Measurements from ENCODE around the gene ENTPD3.
A peak's percentile ranks its signal among the peaks of the same experiment; 100 is the strongest.

Gene ENTPD3

DNA sequence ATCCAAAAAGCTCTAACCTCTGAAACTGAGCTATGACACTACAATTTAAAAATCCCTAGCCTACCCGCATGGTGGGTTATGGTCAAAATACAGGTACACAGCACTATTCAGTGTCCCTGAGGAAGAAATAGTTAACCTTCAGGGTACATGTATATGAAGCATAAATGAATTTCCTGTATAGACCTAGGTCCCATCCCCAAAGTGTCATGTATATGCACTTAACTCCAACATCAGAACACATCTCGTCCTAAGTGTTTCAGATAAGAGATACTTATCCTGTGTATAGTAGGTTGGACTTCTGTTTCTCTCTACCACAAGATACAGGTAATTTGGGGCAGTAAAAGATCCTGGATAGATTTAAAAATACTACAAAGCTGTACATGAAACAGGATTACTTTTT is 76.6 kb downstream of the ENTPD3 start:
- TF ChIP-seq, protein P1, sequence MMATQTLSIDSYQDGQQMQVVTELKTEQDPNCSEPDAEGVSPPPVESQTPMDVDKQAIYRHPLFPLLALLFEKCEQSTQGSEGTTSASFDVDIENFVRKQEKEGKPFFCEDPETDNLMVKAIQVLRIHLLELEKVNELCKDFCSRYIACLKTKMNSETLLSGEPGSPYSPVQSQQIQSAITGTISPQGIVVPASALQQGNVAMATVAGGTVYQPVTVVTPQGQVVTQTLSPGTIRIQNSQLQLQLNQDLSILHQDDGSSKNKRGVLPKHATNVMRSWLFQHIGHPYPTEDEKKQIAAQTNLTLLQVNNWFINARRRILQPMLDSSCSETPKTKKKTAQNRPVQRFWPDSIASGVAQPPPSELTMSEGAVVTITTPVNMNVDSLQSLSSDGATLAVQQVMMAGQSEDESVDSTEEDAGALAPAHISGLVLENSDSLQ (IDR thresholded peaks at IDR 0.05), result no peak
- no peak for TF ChIP-seq FOXM1 (IDR thresholded peaks at IDR 0.05; ENCODE audit: borderline replicate concordance)
- POLR2A ChIA-PET, result interaction anchor here (1.1 to 1.2 kb wide), 2 partner anchors 13 to 42 kb away, joined by 3 read pairs; partner anchors contain the start of genes ZNF619 and ZNF620
- DNase-seq (ENCODE audit: extremely low spot score), result no peak
- CTCF ChIA-PET, result no interaction called here

DNA sequence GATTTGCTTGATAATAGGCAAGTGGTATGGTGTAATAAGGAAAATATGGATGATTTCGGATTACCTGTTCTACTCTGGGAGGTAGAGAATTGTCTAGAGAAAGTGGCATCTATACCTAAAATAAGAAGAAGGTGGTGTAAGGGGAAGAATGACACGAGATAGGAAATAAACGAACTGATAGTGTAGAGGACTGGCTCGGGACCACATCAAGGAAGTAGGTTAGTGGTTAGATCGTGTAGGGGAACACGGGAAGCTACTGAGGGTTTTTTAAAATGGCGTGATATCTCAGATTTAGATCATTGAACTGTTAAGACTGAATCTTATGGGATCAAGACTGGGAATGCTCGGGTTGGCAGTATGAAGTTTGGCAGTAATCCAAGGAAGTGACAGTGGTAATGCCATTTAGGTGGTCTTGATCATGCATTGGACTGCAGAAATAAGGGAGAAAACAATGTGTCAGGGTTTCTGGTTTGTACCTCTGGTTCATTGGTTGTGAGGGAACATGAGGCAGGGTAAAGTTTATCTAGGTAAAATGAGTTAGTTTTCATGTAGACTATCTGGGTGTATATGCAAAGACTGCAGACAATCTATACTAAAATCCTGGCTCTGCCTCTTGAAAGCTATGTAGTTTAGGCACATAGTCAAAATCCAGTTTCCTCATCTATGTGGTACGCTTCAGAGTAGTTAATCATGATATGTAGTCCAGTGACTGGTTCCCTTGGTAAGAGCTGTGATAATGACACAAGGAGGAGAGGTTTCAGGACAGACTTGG is 77.5 kb downstream of the ENTPD3 start:
- POLR2A ChIA-PET, result interaction anchor here (1.0 to 1.4 kb wide), 3 partner anchors 7 to 12 kb away, joined by 3 to 11 read pairs (median 3); partner anchors contain the start of genes RPL14 and ZNF619
- CTCF ChIA-PET, result no interaction called here
- TF ChIP-seq ELF4 (IDR thresholded peaks at IDR 0.05) (peak; percentile 21; the same call in 1 of the 2 replicates), FOXK2 (IDR thresholded peaks at IDR 0.05) (no peak), ARNT (IDR thresholded peaks at IDR 0.05) (no peak)
- no peak for DNase-seq (ENCODE audit: extremely low spot score)

DNA sequence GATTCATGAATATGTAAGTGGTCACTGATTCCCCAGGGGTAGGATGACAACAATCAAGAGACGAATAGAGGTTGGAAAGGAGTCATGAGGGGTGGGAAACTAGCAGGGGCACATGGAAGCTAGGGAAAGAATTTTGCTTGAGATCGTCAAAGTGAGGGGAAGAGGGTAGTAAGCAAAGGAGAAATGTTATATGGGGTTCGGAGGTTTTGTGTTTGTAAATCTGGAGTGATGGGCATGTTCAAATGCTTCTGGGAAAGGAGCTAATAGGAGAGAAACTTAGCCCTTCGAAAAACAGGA is 78.1 kb downstream of the ENTPD3 start:
- no peak for DNase-seq (ENCODE audit: extremely low spot score)
- TF ChIP-seq CTBP1 (IDR thresholded peaks at IDR 0.05; ENCODE audit: borderline replicate concordance) (no peak), ELF4 (IDR thresholded peaks at IDR 0.05) (peak; percentile 36; the same call in 1 of the 2 replicates), ZNF384 (IDR thresholded peaks at IDR 0.05) (no peak)
- ChIA-PET CTCF (no interaction called here), POLR2A (interaction anchor here (1.0 to 1.4 kb wide), 3 partner anchors 8 to 12 kb away, joined by 3 to 11 read pairs (median 3); partner anchors contain the start of genes RPL14 and ZNF619)

DNA sequence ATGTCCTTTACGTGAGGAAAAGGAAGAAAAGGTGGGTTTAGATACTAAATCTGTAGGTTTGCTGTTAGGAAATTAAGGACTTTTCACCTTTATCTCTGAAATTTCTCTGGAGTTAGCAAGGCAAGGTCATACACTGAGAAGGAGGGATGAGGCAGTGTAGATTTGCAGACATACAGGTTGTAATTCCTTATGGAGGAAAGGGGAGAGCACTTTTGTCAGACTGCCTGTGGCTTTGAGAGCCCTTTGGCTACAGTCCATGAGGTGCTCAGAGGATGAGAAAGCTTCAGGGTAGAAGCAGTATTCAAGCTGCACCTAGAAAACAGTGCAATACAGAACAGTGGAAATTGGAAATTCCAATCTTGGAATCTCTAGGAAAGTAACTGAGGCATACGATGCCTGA is 78.5 kb downstream of the ENTPD3 start:
- ChIA-PET POLR2A (interaction anchor here (1.0 to 1.4 kb wide), 3 partner anchors 8 to 12 kb away, joined by 3 to 11 read pairs (median 3); partner anchors contain the start of genes RPL14 and ZNF619), CTCF (no interaction called here)
- no peak for TF ChIP-seq LEF1 (IDR thresholded peaks at IDR 0.05; ENCODE audit: borderline replicate concordance)
- no peak for TF ChIP-seq ELF4 (IDR thresholded peaks at IDR 0.05)
- TF ChIP-seq TARDBP (IDR thresholded peaks at IDR 0.05), result no peak
- TF ChIP-seq HDGF (IDR thresholded peaks at IDR 0.05; ENCODE audit: borderline replicate concordance), result no peak
- no peak for TF ChIP-seq BHLHE40 (IDR thresholded peaks at IDR 0.05; ENCODE audit: borderline replicate concordance)
- TF ChIP-seq FOXK2 (IDR thresholded peaks at IDR 0.05), result no peak
- no peak for TF ChIP-seq L3MBTL2 (conservative IDR thresholded peaks at IDR 0.05)
- TF ChIP-seq SP1 (IDR thresholded peaks at IDR 0.05), result no peak
- TF ChIP-seq ARNT (IDR thresholded peaks at IDR 0.05), result no peak
- no peak for TF ChIP-seq FOXA1 (IDR thresholded peaks at IDR 0.05)
- no peak for TF ChIP-seq ZNF384 (IDR thresholded peaks at IDR 0.05)
- TF ChIP-seq SUZ12 (IDR thresholded peaks at IDR 0.05), result no peak
- no peak for DNase-seq (ENCODE audit: extremely low spot score)

DNA sequence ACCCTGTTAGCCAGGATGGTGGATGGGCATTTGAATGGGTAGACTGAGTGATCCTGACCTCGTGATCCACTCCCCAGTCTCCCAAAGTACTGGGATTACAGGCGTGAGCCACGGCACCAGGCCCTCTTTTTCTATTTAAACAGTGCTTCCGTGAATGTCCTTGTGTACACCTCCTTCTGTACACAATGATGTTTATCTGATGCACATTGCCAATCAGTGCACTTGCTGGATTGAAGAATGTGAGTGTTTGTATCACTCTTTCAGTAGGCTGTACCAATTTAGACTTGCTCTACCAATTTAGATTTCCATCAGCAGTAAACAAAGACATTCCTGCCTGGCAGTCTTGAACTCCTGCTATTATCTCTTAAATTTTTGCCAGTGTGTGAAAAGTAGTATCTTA is 81.0 kb downstream of the ENTPD3 start:
- DNase-seq (ENCODE audit: extremely low spot score), result no peak
- TF ChIP-seq L3MBTL2 (conservative IDR thresholded peaks at IDR 0.05) (no peak), FOXA1 (IDR thresholded peaks at IDR 0.05) (no peak), BHLHE40 (IDR thresholded peaks at IDR 0.05; ENCODE audit: borderline replicate concordance) (no peak), SP1 (IDR thresholded peaks at IDR 0.05) (no peak)
- POLR2A ChIA-PET, result interaction anchor here (1.0 kb wide), 2 partner anchors 11 to 16 kb away, joined by 3 read pairs; partner anchors contain the start of gene RPL14
- CTCF ChIA-PET, result no interaction called here

DNA sequence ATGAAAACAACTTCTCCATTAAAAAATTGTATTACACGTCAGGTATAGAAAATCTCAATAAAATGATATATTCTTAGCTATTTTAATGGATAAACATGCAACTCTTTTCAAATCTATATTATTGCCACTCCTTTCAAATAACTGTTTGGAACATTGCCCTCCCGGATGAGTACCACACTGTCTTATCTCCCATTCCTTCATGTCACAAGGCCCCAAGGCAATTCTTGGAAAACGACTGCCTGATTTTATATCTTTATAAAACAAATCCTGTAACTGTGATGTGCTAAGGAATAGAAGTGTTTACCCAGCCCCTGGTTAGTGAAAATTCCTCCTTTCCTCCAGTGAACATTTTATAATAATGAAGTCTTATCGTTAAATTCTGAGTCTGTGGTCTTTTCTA is 83.7 kb downstream of the ENTPD3 start:
- no peak for TF ChIP-seq LEF1 (IDR thresholded peaks at IDR 0.05; ENCODE audit: borderline replicate concordance)
- TF ChIP-seq ELF4 (IDR thresholded peaks at IDR 0.05), result no peak
- no peak for TF ChIP-seq SUZ12 (IDR thresholded peaks at IDR 0.05)
- no peak for TF ChIP-seq BHLHE40 (IDR thresholded peaks at IDR 0.05; ENCODE audit: borderline replicate concordance)
- no peak for TF ChIP-seq ZNF384 (IDR thresholded peaks at IDR 0.05)
- TF ChIP-seq FOXA1 (IDR thresholded peaks at IDR 0.05), result no peak
- no peak for TF ChIP-seq HDGF (IDR thresholded peaks at IDR 0.05; ENCODE audit: borderline replicate concordance)
- TF ChIP-seq, protein P1 (IDR thresholded peaks at IDR 0.05), result no peak
- TF ChIP-seq CTBP1 (IDR thresholded peaks at IDR 0.05; ENCODE audit: borderline replicate concordance), result no peak
- no peak for TF ChIP-seq SP1 (IDR thresholded peaks at IDR 0.05)
- TF ChIP-seq ARNT (IDR thresholded peaks at IDR 0.05), result no peak
- no peak for TF ChIP-seq L3MBTL2 (conservative IDR thresholded peaks at IDR 0.05)
- TF ChIP-seq FOXK2 (IDR thresholded peaks at IDR 0.05), result no peak
- no peak for TF ChIP-seq NFRKB (IDR thresholded peaks at IDR 0.05)
- POLR2A ChIA-PET, result interaction anchor here (0.6 to 1.6 kb wide), 3 partner anchors 13 to 35 kb away, joined by 3 to 4 read pairs (median 3); partner anchors contain the start of genes RPL14 and ZNF620
- CTCF ChIA-PET, result no interaction called here
- DNase-seq (ENCODE audit: extremely low spot score), result no peak

DNA sequence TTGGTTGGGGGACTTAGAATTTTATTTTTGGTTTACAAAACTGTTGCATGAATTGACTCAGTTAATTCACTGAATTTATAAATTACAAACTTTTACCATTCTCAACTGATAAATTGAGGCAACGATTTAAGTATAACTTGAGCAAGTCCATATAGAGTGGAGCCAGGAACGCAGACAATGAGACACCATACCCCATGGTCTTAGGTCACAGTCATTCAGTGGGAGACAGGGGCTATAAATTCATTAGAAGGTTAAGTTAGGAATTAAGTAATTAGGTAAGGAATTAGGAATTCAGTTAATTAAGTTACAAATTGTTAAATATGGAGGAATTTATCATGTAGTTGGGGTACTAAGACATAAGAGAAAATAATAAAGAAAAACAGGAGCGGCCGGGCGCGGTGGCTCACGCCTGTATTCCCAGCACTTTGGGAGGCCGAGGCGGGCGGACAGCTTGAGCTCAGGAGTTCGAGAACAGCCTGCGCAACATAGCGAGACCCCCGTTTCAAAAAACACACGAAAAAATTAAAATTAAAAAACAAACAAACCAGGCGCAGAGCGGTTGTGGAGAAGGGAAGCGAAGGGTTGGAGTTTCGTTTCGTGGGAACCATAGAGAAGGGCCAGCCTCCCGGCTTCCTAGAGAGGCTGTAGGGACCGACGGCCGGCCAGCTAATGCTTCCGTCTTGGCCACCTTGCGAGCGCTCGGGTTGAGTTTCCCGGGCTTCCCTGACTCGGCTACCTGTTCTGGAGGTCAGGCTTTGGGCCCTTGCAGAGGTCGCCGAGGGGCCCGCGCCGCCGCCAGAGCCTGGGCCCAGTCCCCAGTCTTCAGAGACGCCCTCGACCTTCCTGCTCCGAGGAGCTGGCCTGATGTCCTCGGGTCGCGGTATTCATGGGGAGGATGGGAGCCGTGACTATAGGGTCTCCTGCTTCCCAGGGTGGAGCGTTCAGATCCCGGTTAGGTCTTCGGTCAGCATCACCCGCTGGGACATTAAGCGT is 89.8 kb downstream of the ENTPD3 start, which contains the start of gene ZNF619:
ZNF619 (plus strand) TSS at position 645 of the 993 bp plus-strand sequence. CDS start 858 bp downstream, outside the sequence.
- CTCF ChIA-PET, result no interaction called here
- peak; percentile 50 for DNase-seq (ENCODE audit: extremely low spot score)
- TF ChIP-seq HDGF (IDR thresholded peaks at IDR 0.05; ENCODE audit: borderline replicate concordance), result no peak
- no peak for TF ChIP-seq FOXM1 (IDR thresholded peaks at IDR 0.05; ENCODE audit: borderline replicate concordance)
- TF ChIP-seq FOXA1 (IDR thresholded peaks at IDR 0.05), result no peak
- no peak for TF ChIP-seq BHLHE40 (IDR thresholded peaks at IDR 0.05; ENCODE audit: borderline replicate concordance)
- TF ChIP-seq, protein P1 (IDR thresholded peaks at IDR 0.05), result no peak
- TF ChIP-seq L3MBTL2 (conservative IDR thresholded peaks at IDR 0.05), result peak; percentile 49
- POLR2A ChIA-PET, result interaction anchor here (0.6 to 2.6 kb wide), 8 partner anchors 10 to 48 kb away, joined by 3 to 32 read pairs (median 4); partner anchors contain the start of genes RPL14, ZNF620 and ZNF621
